ENCODE data around the gene RBP3. TPM values are rescaled to one million over a fixed set of nuclear protein-coding genes. Genes with fewer than 3 reads are reported as not detected.

Gene RBP3
- polyA plus RNA-seq, 2 donors = not detected

DNA sequence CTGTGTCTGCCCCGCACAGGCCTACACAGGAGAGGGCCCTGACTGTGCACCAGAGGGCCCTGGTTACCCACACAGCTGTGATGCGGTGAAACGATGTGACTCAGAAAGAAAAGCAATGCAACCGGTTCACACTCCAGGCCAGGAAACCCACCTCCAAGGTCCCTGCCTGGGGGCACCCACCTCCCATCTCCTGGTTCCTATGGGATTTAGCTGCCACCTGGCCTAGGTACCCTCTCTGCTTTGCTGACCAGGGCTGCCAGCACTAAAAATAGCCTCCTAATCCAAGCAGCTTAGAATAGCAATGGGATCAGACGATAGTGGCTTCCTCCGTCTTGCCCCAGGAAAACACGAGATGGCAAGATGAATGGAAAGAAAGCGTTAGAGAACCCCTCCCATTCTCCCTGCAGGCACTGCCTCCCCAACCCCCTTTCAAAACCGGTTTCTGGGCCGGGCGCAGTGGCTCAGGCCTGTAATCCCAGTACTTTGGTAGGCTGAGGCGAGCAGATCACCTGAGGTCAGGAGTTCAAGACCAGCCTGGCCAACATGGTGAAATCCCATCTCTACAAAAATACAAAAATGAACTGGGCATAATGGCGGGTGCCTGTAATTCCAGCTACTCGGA lies 12.4 kb downstream of the RBP3 start:
- Histone ChIP-seq H3K27ac (ENCODE audit: low read depth in 2 of 2, low read length in 1 of 2) (no peak overlapping the region), H3K36me3 (ENCODE audit: control insufficient read depth in 2 of 2, insufficient read depth in 2 of 2, low read length in 1 of 2) (no peaks in the 10 kb centered on the region), H3K4me1 (ENCODE audit: control insufficient read depth in 2 of 2, insufficient read depth in 2 of 2, low read length in 1 of 2) (peaks cover 0 to 5% of the 10 kb centered on the region in 2 donors), H3K27me3 (ENCODE audit: control insufficient read depth in 1 of 2, insufficient read depth in 2 of 2, low read length in 2 of 2) (no peaks in the 10 kb centered on the region), H3K9me3 (ENCODE audit: control insufficient read depth in 2 of 2, insufficient read depth in 1 of 2, low read depth in 1 of 2, low read length in 1 of 2) (no peaks in the 10 kb centered on the region), H3K4me3 (ENCODE audit: low read depth in 1 of 2, low read length in 2 of 2) (no peak overlapping the region)
- WGBS, 2 donors = 61 to 73% methylated on average over 14 of the region's 14 CpGs

DNA sequence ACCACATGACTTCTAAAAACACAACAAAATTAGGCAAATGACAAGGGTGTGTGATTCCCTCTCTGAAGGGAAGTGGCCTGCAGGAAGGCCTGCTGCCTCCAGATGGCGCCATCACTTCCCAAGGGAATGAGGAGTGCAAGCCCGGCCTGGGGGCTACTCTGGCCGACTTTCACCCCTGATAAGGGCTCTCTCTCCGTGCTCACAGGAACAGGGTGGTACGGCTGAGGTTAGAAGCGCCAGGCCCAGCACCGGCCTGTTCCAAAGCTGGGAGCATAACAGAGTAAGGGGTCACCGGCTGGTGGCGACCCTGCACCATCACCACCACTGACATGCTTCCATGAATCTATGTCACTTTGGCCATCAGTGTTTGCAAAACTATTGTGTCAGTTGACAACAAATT lies 13.1 kb downstream of the RBP3 start:
- Histone ChIP-seq H3K27ac (ENCODE audit: low read depth in 2 of 2, low read length in 1 of 2) (no peak overlapping the region), H3K9me3 (ENCODE audit: control insufficient read depth in 2 of 2, insufficient read depth in 1 of 2, low read depth in 1 of 2, low read length in 1 of 2) (no peaks in the 10 kb centered on the region), H3K36me3 (ENCODE audit: control insufficient read depth in 2 of 2, insufficient read depth in 2 of 2, low read length in 1 of 2) (no peaks in the 10 kb centered on the region), H3K4me1 (ENCODE audit: control insufficient read depth in 2 of 2, insufficient read depth in 2 of 2, low read length in 1 of 2) (peaks cover 0 to 5% of the 10 kb centered on the region in 2 donors), H3K4me3 (ENCODE audit: low read depth in 1 of 2, low read length in 2 of 2) (no peak overlapping the region), H3K27me3 (ENCODE audit: control insufficient read depth in 1 of 2, insufficient read depth in 2 of 2, low read length in 2 of 2) (no peaks in the 10 kb centered on the region)
- 68 to 70% methylated on average over 9 of the region's 9 CpGs for WGBS, 2 donors

DNA sequence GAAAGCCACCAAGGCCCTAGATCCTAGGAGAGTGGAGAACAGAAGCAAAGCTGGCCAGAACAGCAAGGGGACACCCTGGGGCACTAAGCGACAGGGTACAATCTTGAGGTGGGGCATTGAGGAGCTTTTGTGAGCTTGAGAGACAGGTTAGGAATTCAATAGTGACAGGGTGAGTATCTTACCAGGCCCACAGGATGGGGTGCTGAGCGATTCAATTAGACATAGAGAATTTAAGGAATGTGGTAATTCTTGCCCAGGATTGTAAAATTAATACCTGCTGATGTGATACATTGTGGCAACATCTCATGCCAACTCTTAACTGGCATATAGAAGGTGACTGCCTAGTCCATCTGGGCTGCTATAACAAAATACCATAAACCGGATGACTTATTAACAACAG lies 14.0 kb downstream of the RBP3 start:
- Histone ChIP-seq H3K36me3 (ENCODE audit: control insufficient read depth in 2 of 2, insufficient read depth in 2 of 2, low read length in 1 of 2) (peaks cover 0 to 4% of the 10 kb centered on the region in 2 donors), H3K9me3 (ENCODE audit: control insufficient read depth in 2 of 2, insufficient read depth in 1 of 2, low read depth in 1 of 2, low read length in 1 of 2) (no peaks in the 10 kb centered on the region), H3K27me3 (ENCODE audit: control insufficient read depth in 1 of 2, insufficient read depth in 2 of 2, low read length in 2 of 2) (no peaks in the 10 kb centered on the region), H3K4me3 (ENCODE audit: low read depth in 1 of 2, low read length in 2 of 2) (no peak overlapping the region), H3K27ac (ENCODE audit: low read depth in 2 of 2, low read length in 1 of 2) (no peak overlapping the region), H3K4me1 (ENCODE audit: control insufficient read depth in 2 of 2, insufficient read depth in 2 of 2, low read length in 1 of 2) (peaks cover 0 to 5% of the 10 kb centered on the region in 2 donors)
- WGBS, 2 donors = 76 to 82% methylated on average over 3 of the region's 3 CpGs

DNA sequence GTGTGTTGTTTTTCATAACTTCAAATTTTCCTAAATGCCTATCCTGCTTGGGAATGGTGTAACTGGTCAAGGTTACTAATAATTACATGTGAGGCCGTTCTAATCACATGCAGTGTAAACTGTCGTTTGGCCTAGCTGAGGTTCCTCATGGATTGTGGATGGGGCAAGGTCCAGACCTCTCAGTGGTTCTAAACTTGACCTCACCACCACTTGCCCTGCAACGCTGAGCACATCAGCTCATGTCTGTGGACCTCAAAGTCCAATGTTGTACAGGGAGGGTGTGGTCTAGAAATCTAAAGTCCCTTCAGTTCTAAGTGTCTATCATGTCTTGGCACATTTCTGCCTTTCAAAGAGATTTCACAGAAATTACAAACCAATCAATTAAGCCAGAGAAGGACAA lies 15.6 kb downstream of the RBP3 start:
- Histone ChIP-seq H3K9me3 (ENCODE audit: control insufficient read depth in 2 of 2, insufficient read depth in 1 of 2, low read depth in 1 of 2, low read length in 1 of 2) (no peaks in the 10 kb centered on the region), H3K27ac (ENCODE audit: low read depth in 2 of 2, low read length in 1 of 2) (no peak overlapping the region), H3K4me3 (ENCODE audit: low read depth in 1 of 2, low read length in 2 of 2) (no peak overlapping the region), H3K27me3 (ENCODE audit: control insufficient read depth in 1 of 2, insufficient read depth in 2 of 2, low read length in 2 of 2) (no peaks in the 10 kb centered on the region), H3K4me1 (ENCODE audit: control insufficient read depth in 2 of 2, insufficient read depth in 2 of 2, low read length in 1 of 2) (peaks cover 0 to 5% of the 10 kb centered on the region in 2 donors), H3K36me3 (ENCODE audit: control insufficient read depth in 2 of 2, insufficient read depth in 2 of 2, low read length in 1 of 2) (peaks cover 0 to 5% of the 10 kb centered on the region in 2 donors)
- 73 to 91% methylated on average over 3 of the region's 3 CpGs for WGBS, 2 donors

DNA sequence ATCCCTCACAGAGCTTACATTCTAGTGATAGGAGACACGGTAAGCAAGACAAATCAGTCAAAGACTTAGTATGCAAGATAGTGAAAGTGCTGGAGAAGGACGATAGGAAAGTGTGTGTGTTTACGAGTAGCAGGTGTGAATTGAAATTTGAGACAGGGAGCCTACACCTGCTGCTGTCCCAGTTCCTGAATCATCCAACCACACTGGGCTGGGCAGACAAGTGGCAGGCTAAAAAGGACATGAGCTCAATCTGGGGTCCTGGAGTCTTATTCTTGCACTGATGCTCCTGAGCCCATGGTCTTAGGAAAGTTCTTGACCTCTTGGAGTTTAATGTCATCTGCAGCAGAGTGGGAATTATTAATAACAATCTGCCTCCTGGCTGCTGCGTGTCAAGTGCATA lies 16.2 kb downstream of the RBP3 start:
- peaks cover 0 to 5% of the 10 kb centered on the region in 2 donors for H3K4me1 ChIP-seq (ENCODE audit: control insufficient read depth in 2 of 2, insufficient read depth in 2 of 2, low read length in 1 of 2)
- no peaks in the 10 kb centered on the region for H3K27me3 ChIP-seq (ENCODE audit: control insufficient read depth in 1 of 2, insufficient read depth in 2 of 2, low read length in 2 of 2)
- H3K36me3 ChIP-seq (ENCODE audit: control insufficient read depth in 2 of 2, insufficient read depth in 2 of 2, low read length in 1 of 2) = peaks cover 0 to 5% of the 10 kb centered on the region in 2 donors
- WGBS, 2 donors = 73 to 81% methylated on average over 4 of the region's 4 CpGs
- no peak overlapping the region for H3K4me3 ChIP-seq (ENCODE audit: low read depth in 1 of 2, low read length in 2 of 2)
- no peaks in the 10 kb centered on the region for H3K9me3 ChIP-seq (ENCODE audit: control insufficient read depth in 2 of 2, insufficient read depth in 1 of 2, low read depth in 1 of 2, low read length in 1 of 2)
- no peak overlapping the region for H3K27ac ChIP-seq (ENCODE audit: low read depth in 2 of 2, low read length in 1 of 2)

DNA sequence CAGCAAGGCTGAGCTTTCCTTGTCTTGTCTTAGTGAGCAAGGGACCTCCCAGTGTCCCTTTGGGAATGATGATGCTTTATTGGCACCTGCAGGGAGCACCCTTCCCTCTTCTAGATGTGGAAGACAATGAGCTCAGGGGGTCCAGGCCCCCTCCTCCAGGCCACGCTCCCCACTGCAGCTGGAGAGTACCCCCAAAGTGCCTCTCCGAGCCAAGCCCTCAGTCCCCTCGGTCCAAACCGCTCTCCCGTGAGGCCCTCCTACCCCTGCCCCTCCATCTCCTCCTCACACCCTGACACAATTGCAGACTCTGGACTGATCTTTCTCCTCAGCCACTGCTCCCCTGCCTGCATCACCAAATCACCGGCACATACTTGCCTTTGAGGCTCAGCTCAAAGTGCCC lies 16.7 kb downstream of the RBP3 start:
- whole genome bisulfite sequencing, 2 donors = 92 to 95% methylated on average over 6 of the region's 6 CpGs
- Histone ChIP-seq H3K27ac (ENCODE audit: low read depth in 2 of 2, low read length in 1 of 2) (no peak overlapping the region), H3K9me3 (ENCODE audit: control insufficient read depth in 2 of 2, insufficient read depth in 1 of 2, low read depth in 1 of 2, low read length in 1 of 2) (no peaks in the 10 kb centered on the region), H3K36me3 (ENCODE audit: control insufficient read depth in 2 of 2, insufficient read depth in 2 of 2, low read length in 1 of 2) (peaks cover 0 to 5% of the 10 kb centered on the region in 2 donors), H3K4me1 (ENCODE audit: control insufficient read depth in 2 of 2, insufficient read depth in 2 of 2, low read length in 1 of 2) (peaks cover 0 to 4% of the 10 kb centered on the region in 2 donors), H3K27me3 (ENCODE audit: control insufficient read depth in 1 of 2, insufficient read depth in 2 of 2, low read length in 2 of 2) (no peaks in the 10 kb centered on the region), H3K4me3 (ENCODE audit: low read depth in 1 of 2, low read length in 2 of 2) (no peak overlapping the region)

DNA sequence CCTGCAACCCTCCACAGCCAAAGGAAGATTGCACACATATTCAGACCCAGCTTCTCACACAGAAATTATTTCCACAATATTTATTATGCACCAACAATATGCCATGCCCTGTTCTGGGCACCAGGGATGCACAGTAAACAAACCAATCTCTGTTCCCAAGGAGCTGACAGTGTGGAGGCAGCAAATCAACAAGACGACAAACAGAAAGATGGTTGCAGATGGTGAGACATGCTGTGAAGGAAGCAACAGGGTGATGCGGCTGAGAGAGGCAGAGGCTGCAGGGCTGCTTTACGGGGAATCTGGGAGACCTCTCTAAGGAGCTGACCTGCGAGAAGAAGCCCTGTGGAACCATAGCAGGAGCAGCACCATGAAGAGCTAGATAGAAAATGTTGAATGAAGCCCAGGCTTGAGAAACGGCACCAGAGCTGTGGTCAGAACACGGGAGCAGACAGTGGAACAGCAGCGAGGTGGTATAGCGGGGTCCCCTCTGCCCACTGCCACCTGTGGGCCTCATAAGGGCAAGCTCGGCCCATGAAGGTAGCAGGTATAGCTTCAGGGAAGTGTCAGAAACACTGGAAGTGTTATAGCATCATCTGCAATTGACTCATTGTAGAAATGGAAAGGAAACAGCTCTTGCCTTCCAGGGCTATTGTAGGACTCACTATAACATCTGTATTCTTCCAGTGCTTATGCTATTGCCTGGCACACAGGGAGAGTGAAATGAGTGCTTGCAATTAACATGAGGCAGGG lies 17.4 kb downstream of the RBP3 start:
- Histone ChIP-seq H3K27ac (ENCODE audit: low read depth in 2 of 2, low read length in 1 of 2) (no peak overlapping the region), H3K4me1 (ENCODE audit: control insufficient read depth in 2 of 2, insufficient read depth in 2 of 2, low read length in 1 of 2) (peaks cover 0 to under 1% of the 10 kb centered on the region in 2 donors), H3K4me3 (ENCODE audit: low read depth in 1 of 2, low read length in 2 of 2) (no peak overlapping the region), H3K36me3 (ENCODE audit: control insufficient read depth in 2 of 2, insufficient read depth in 2 of 2, low read length in 1 of 2) (peaks cover 0 to 5% of the 10 kb centered on the region in 2 donors), H3K27me3 (ENCODE audit: control insufficient read depth in 1 of 2, insufficient read depth in 2 of 2, low read length in 2 of 2) (no peaks in the 10 kb centered on the region), H3K9me3 (ENCODE audit: control insufficient read depth in 2 of 2, insufficient read depth in 1 of 2, low read depth in 1 of 2, low read length in 1 of 2) (no peaks in the 10 kb centered on the region)
- 92 to 96% methylated on average over 9 of the region's 9 CpGs for WGBS, 2 donors

DNA sequence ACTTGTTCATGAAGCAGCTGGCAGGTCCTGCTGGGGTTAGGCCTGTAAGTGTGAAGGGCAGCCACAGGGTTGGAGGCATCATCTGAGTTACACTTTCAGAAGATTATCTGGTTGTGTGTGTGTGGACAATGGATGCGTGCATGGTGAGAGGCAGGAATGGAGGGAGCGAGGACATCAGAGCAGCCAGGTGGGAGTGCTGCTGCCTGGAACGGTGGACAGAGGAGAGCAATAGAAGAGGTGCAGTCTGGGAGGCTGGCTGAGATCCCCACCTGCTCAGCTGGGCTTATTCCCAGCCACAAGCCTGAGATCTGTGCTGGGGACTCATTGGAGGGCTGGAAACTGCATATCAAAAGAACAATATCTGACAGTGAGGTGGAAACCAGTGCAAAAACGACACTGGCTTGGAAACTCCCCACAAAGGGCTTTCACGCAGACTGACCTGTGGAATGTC lies 18.0 kb downstream of the RBP3 start:
- Histone ChIP-seq H3K27ac (ENCODE audit: low read depth in 2 of 2, low read length in 1 of 2) (no peak overlapping the region), H3K27me3 (ENCODE audit: control insufficient read depth in 1 of 2, insufficient read depth in 2 of 2, low read length in 2 of 2) (no peaks in the 10 kb centered on the region), H3K4me1 (ENCODE audit: control insufficient read depth in 2 of 2, insufficient read depth in 2 of 2, low read length in 1 of 2) (no peaks in the 10 kb centered on the region), H3K4me3 (ENCODE audit: low read depth in 1 of 2, low read length in 2 of 2) (no peak overlapping the region), H3K9me3 (ENCODE audit: control insufficient read depth in 2 of 2, insufficient read depth in 1 of 2, low read depth in 1 of 2, low read length in 1 of 2) (no peaks in the 10 kb centered on the region), H3K36me3 (ENCODE audit: control insufficient read depth in 2 of 2, insufficient read depth in 2 of 2, low read length in 1 of 2) (peaks cover 0 to 5% of the 10 kb centered on the region in 2 donors)
- 85 to 86% methylated on average over 5 of the region's 5 CpGs for WGBS, 2 donors

DNA sequence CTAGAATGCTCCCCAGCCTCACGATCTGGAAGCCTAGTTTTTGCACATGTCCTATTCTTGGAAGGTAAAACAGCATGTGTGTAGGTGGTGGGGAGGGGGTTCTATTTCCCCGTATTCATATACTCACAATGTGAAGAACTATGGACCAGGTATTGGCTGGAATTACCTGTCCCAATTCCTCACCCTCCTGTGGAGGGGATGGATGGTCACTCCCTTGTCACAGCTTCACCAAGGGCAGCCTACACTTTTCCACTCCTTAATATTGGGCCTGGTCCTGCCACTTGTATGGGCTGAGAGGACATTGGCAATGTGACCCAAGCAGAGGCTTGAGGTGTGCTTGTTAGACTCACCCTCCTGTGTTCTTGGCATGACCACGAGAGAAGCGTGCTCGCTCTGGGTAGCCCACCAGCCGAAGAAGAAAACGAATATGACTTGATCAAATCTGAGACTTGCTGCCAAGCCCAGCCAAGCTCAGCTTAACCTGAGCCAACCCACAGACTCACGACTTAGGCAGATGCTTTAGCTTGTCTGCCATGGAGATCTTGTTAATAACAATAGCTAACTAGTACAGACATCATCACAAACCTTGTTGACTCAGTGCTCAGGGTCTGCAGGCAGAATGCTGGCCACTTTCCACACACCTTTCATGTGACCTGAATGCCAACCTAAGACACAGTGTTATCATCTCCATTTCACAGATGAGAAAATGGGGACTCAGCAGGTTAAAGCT lies 18.7 kb downstream of the RBP3 start:
- WGBS, 2 donors = 79 to 81% methylated on average over 8 of the region's 8 CpGs
- Histone ChIP-seq H3K27me3 (ENCODE audit: control insufficient read depth in 1 of 2, insufficient read depth in 2 of 2, low read length in 2 of 2) (no peaks in the 10 kb centered on the region), H3K36me3 (ENCODE audit: control insufficient read depth in 2 of 2, insufficient read depth in 2 of 2, low read length in 1 of 2) (peaks cover 0 to 5% of the 10 kb centered on the region in 2 donors), H3K9me3 (ENCODE audit: control insufficient read depth in 2 of 2, insufficient read depth in 1 of 2, low read depth in 1 of 2, low read length in 1 of 2) (no peaks in the 10 kb centered on the region), H3K4me3 (ENCODE audit: low read depth in 1 of 2, low read length in 2 of 2) (no peak overlapping the region), H3K27ac (ENCODE audit: low read depth in 2 of 2, low read length in 1 of 2) (no peak overlapping the region), H3K4me1 (ENCODE audit: control insufficient read depth in 2 of 2, insufficient read depth in 2 of 2, low read length in 1 of 2) (no peaks in the 10 kb centered on the region)

All from esophagus (tissue), 2 donors.